ENCODE data around the gene PURA.
"Not testable (repeated sequence)": the region's sequence is repeated elsewhere in the genome, so short reads cannot be mapped to it uniquely, and the experiment has no call there.

- TF ChIP-seq CTCF (IDR thresholded peaks at IDR 0.05); EZH2 (IDR thresholded peaks at IDR 0.05; ENCODE audit: borderline replicate concordance, insufficient read depth, low read depth, low read length, poor library complexity, severe bottlenecking): not testable (repeated sequence)
Observed at GRCh38 chr5:140154710-140155381, 40.9 kb downstream of the PURA start.

Data from B cell (primary cell).